K562 (cell line): ENCODE data around the gene ZNF155.

Experiments used
- ARID1B ChIP-seq: fragments of 450-650 bp; IDR thresholded peaks from 2 replicates; pipeline ENCODE4 v1.6.1; 2016; ENCODE audit warnings: antibody characterized with exemption, mild to moderate bottlenecking, inconsistent platforms
- CHD7 ChIP-seq: fragments of 200-600 bp; sonication (generic); IDR thresholded peaks from one replicate; pipeline ENCODE4 v1.6.1; 2012; ENCODE audit warnings: mild to moderate bottlenecking, low read depth, low read length, inconsistent platforms
- FOXA1 ChIP-seq: fragments of 450-650 bp; IDR thresholded peaks from 2 replicates; pipeline ENCODE4 v1.6.1; 2016; ENCODE audit warnings: mild to moderate bottlenecking, borderline replicate concordance
- NR2C2 ChIP-seq, 2 experiments: fragments of 200-800 bp in 1 of 2; sonication (Bioruptor generic) in 1 of 2; sonication (generic) in 1 of 2; formaldehyde crosslinking in 1 of 2; IDR thresholded peaks; 2 replicates each; pipeline versions ENCODE4 v1.6.1 to v1.8.0; 2016 to 2022; ENCODE audit warnings: mild to moderate bottlenecking in 1 of 2, missing compliant biosample characterization in 1 of 2, missing genetic modification characterization in 1 of 2, missing genetic modification reagents in 1 of 2
- POLR2AphosphoS5 ChIP-seq: IDR thresholded peaks from 2 replicates; pipeline ENCODE4 v1.6.1; 2011; ENCODE audit warnings: mild to moderate bottlenecking, low read depth, low read length, moderate library complexity; ENCODE audit not compliant: control insufficient read depth, insufficient read depth
- REST ChIP-seq, 2 experiments: fragments of 450-650 bp; formaldehyde crosslinking in 1 of 2; IDR thresholded peaks; 2 replicates each; pipeline versions ENCODE4 v1.4.0 to v1.6.1; 2014 to 2020; ENCODE audit warnings: mild to moderate bottlenecking in 2 of 2, borderline replicate concordance in 1 of 2, low read depth in 1 of 2
- SMARCB1 ChIP-seq: IDR thresholded peaks from 2 replicates; pipeline ENCODE4 v1.6.1; 2011; ENCODE audit warnings: improper control_type of control experiment, low read depth; ENCODE audit not compliant: insufficient read length

- TF ChIP-seq SMARCB1 (no peak), REST (IDR thresholded peaks at IDR 0.05; ENCODE audit: borderline replicate concordance) (no peak), REST (CRISPR knock-in tag; IDR thresholded peaks at IDR 0.05; ENCODE audit: low read depth) (no peak), POLR2AphosphoS5 (no peak), CHD7 (no peak), ARID1B (no peak), FOXA1 (no peak), NR2C2 (CRISPR knock-in tag; IDR thresholded peaks at IDR 0.05) (no peak), NR2C2 (tag; IDR thresholded peaks at IDR 0.05) (no peak)
Measured at GRCh38 chr19:43976732-43977131, 7.3 kb upstream of the ZNF155 start.
